Measurements from ENCODE around the gene GDPD5.
"Not testable (repeated sequence)": the region's sequence is repeated elsewhere in the genome, so short reads cannot be mapped to it uniquely, and the experiment has no call there.

Gene GDPD5

GRCh38 chr11:75422248-75423231 lies 103.2 kb downstream of the GDPD5 start:
- no peak overlapping the region for H3K27ac ChIP-seq (ENCODE audit: insufficient read depth, low read length, poor library complexity, severe bottlenecking)
- no peak overlapping the region for H3K4me3 ChIP-seq (ENCODE audit: insufficient read depth, low read depth, low read length, poor library complexity, severe bottlenecking)
- no peaks in the 10 kb centered on the region for H3K36me3 ChIP-seq (ENCODE audit: control insufficient read depth, insufficient read depth, low read length)
- no peaks in the 10 kb centered on the region for H3K4me1 ChIP-seq (ENCODE audit: control insufficient read depth, insufficient read depth, low read length, poor library complexity, severe bottlenecking)
- no peaks in the 10 kb centered on the region for H3K9me3 ChIP-seq (ENCODE audit: control insufficient read depth, low read length)
- DNase-seq, result no peak
- no peaks in the 10 kb centered on the region for H3K27me3 ChIP-seq (replicated peaks; ENCODE audit: control insufficient read depth, insufficient read depth, low read length, poor library complexity, severe bottlenecking)

DNA sequence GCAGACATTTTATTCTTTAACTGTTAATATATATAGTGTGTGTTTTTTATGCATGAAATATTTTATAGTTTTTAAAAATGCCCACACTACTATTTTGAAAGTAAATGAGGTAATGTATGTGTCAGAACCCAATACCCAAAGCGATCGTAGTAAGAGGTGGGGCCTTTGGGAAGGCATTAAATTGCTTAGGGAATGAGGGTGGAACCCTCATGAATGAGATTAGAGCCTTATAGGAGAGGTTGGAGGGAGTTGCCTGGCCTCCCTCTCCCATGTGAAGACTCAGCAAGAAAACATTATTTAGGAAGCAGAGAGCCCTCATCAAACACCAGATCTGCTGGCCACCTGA lies 103.9 kb downstream of the GDPD5 start:
- Histone ChIP-seq H3K27me3 (replicated peaks; ENCODE audit: control insufficient read depth, insufficient read depth, low read length, poor library complexity, severe bottlenecking) (no peaks in the 10 kb centered on the region), H3K9me3 (ENCODE audit: control insufficient read depth, low read length) (no peaks in the 10 kb centered on the region), H3K4me3 (ENCODE audit: insufficient read depth, low read depth, low read length, poor library complexity, severe bottlenecking) (no peak overlapping the region), H3K27ac (ENCODE audit: insufficient read depth, low read length, poor library complexity, severe bottlenecking) (no peak overlapping the region), H3K4me1 (ENCODE audit: control insufficient read depth, insufficient read depth, low read length, poor library complexity, severe bottlenecking) (no peaks in the 10 kb centered on the region), H3K36me3 (ENCODE audit: control insufficient read depth, insufficient read depth, low read length) (no peaks in the 10 kb centered on the region)
- no peak for DNase-seq

- H3K4me1 ChIP-seq (ENCODE audit: control insufficient read depth, insufficient read depth, low read length, poor library complexity, severe bottlenecking), result no peaks in the 10 kb centered on the region
- H3K36me3 ChIP-seq (ENCODE audit: control insufficient read depth, insufficient read depth, low read length), result no peaks in the 10 kb centered on the region
- no peak overlapping the region for H3K4me3 ChIP-seq (ENCODE audit: insufficient read depth, low read depth, low read length, poor library complexity, severe bottlenecking)
- H3K27ac ChIP-seq (ENCODE audit: insufficient read depth, low read length, poor library complexity, severe bottlenecking), result no peak overlapping the region
- DNase-seq, result no peak
- no peaks in the 10 kb centered on the region for H3K27me3 ChIP-seq (replicated peaks; ENCODE audit: control insufficient read depth, insufficient read depth, low read length, poor library complexity, severe bottlenecking)
- no peaks in the 10 kb centered on the region for H3K9me3 ChIP-seq (ENCODE audit: control insufficient read depth, low read length)
Measured at GRCh38 chr11:75421035-75421602, 104.6 kb downstream of the GDPD5 start.

- H3K27me3 ChIP-seq (replicated peaks; ENCODE audit: control insufficient read depth, insufficient read depth, low read length, poor library complexity, severe bottlenecking), result no peaks in the 10 kb centered on the region
- no peak overlapping the region for H3K27ac ChIP-seq (ENCODE audit: insufficient read depth, low read length, poor library complexity, severe bottlenecking)
- no peak for DNase-seq
- no peaks in the 10 kb centered on the region for H3K9me3 ChIP-seq (ENCODE audit: control insufficient read depth, low read length)
- no peak overlapping the region for H3K4me3 ChIP-seq (ENCODE audit: insufficient read depth, low read depth, low read length, poor library complexity, severe bottlenecking)
- no peaks in the 10 kb centered on the region for H3K4me1 ChIP-seq (ENCODE audit: control insufficient read depth, insufficient read depth, low read length, poor library complexity, severe bottlenecking)
- no peaks in the 10 kb centered on the region for H3K36me3 ChIP-seq (ENCODE audit: control insufficient read depth, insufficient read depth, low read length)
Measured at GRCh38 chr11:75420224-75421034, 105.3 kb downstream of the GDPD5 start.

DNA sequence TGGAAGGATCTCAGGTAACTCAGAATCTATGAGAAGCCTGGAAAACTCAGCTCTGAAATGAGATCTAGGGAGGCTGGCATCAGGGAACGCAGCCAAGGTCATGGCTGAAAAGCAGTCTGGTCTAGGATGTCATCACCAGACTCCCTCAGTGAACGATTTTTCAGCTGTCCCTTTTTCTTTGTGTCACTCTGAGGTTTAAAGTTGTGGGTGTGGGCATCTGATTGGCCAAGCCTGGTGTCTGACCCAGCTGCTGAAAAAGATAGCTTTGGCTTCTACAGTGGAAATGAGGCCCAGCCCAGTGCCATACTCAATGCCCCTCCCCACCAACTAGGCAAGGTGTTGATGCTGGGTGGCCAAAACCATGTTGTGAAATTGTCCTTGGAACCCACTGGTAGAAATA lies 111.9 kb downstream of the GDPD5 start:
- DNase-seq, result no peak
- Histone ChIP-seq H3K36me3 (ENCODE audit: control insufficient read depth, insufficient read depth, low read length) (peaks cover 15% of the 10 kb centered on the region), H3K27ac (ENCODE audit: insufficient read depth, low read length, poor library complexity, severe bottlenecking) (no peak overlapping the region), H3K4me3 (ENCODE audit: insufficient read depth, low read depth, low read length, poor library complexity, severe bottlenecking) (no peak overlapping the region), H3K27me3 (replicated peaks; ENCODE audit: control insufficient read depth, insufficient read depth, low read length, poor library complexity, severe bottlenecking) (no peaks in the 10 kb centered on the region), H3K9me3 (ENCODE audit: control insufficient read depth, low read length) (no peaks in the 10 kb centered on the region), H3K4me1 (ENCODE audit: control insufficient read depth, insufficient read depth, low read length, poor library complexity, severe bottlenecking) (no peaks in the 10 kb centered on the region)

- not testable (repeated sequence) for H3K27me3 ChIP-seq (replicated peaks; ENCODE audit: control insufficient read depth, insufficient read depth, low read length, poor library complexity, severe bottlenecking); DNase-seq; H3K4me3 ChIP-seq (ENCODE audit: insufficient read depth, low read depth, low read length, poor library complexity, severe bottlenecking); H3K4me1 ChIP-seq (ENCODE audit: control insufficient read depth, insufficient read depth, low read length, poor library complexity, severe bottlenecking); H3K27ac ChIP-seq (ENCODE audit: insufficient read depth, low read length, poor library complexity, severe bottlenecking); H3K9me3 ChIP-seq (ENCODE audit: control insufficient read depth, low read length)
- peaks cover 15% of the 10 kb centered on the region for H3K36me3 ChIP-seq (ENCODE audit: control insufficient read depth, insufficient read depth, low read length)
Measured at GRCh38 chr11:75413146-75413545, 112.6 kb downstream of the GDPD5 start.

DNA sequence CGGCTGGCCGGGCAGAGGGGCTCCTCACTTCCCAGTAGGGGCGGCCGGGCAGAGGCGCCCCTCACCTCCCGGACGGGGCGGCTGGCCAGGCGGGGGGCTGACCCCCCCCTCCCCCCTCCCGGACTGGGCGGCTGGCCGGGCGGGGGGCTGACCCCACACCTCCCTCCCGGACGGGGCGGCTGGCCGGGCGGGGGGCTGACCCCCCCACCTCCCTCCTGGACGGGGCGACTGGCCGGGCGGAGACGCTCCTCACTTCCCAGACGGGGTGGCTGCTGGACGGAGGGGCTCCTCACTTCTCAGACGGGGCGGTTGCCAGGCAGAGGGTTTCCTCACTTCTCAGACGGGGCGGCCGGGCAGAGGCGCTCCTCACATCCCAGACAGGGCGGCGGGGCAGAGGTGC lies 115.8 kb downstream of the GDPD5 start:
- DNase-seq; H3K27me3 ChIP-seq (replicated peaks; ENCODE audit: control insufficient read depth, insufficient read depth, low read length, poor library complexity, severe bottlenecking); H3K4me1 ChIP-seq (ENCODE audit: control insufficient read depth, insufficient read depth, low read length, poor library complexity, severe bottlenecking); H3K9me3 ChIP-seq (ENCODE audit: control insufficient read depth, low read length); H3K4me3 ChIP-seq (ENCODE audit: insufficient read depth, low read depth, low read length, poor library complexity, severe bottlenecking); H3K27ac ChIP-seq (ENCODE audit: insufficient read depth, low read length, poor library complexity, severe bottlenecking): not testable (repeated sequence)
- H3K36me3 ChIP-seq (ENCODE audit: control insufficient read depth, insufficient read depth, low read length), result peaks cover 37% of the 10 kb centered on the region

DNA sequence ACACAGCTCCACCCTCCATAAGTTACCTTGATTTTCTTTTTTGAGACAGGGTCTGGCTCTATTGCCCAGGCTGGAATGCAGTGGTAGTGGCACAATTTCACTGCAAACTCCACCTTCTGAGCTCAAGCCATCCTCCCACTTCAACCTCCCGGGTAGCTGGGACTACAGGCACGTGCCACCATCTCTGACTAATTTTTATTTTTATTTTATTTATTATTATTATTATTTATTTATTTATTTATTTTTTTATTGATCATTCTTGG lies 116.9 kb downstream of the GDPD5 start:
- Histone ChIP-seq H3K27me3 (replicated peaks; ENCODE audit: control insufficient read depth, insufficient read depth, low read length, poor library complexity, severe bottlenecking) (no peaks in the 10 kb centered on the region), H3K9me3 (ENCODE audit: control insufficient read depth, low read length) (no peaks in the 10 kb centered on the region), H3K36me3 (ENCODE audit: control insufficient read depth, insufficient read depth, low read length) (peaks cover 46% of the 10 kb centered on the region), H3K4me1 (ENCODE audit: control insufficient read depth, insufficient read depth, low read length, poor library complexity, severe bottlenecking) (no peaks in the 10 kb centered on the region), H3K27ac (ENCODE audit: insufficient read depth, low read length, poor library complexity, severe bottlenecking) (no peak overlapping the region), H3K4me3 (ENCODE audit: insufficient read depth, low read depth, low read length, poor library complexity, severe bottlenecking) (no peak overlapping the region)
- no peak for DNase-seq

DNA sequence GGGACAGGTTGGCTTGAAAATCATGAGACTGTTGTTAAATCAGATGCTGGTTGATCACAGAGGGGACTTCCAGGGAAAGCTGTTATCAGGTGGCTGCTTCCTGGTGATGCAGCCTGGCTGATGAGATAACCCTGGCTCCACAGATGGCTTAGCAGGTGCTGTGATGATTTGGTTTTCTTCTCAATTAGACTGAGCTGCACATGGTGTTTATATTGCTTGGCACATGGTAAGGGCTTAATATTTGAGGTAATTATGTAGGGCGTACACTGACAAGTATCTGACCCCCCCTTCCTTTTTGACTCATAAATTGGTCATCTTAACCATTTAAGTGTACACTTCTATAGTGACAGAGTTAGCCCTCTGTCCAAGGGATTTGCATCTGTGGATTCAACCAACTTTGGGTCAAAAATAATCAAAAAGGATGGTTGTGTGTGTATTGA lies 119.4 kb downstream of the GDPD5 start:
- H3K4me1 ChIP-seq (ENCODE audit: control insufficient read depth, insufficient read depth, low read length, poor library complexity, severe bottlenecking), result peaks cover 2% of the 10 kb centered on the region
- no peak overlapping the region for H3K4me3 ChIP-seq (ENCODE audit: insufficient read depth, low read depth, low read length, poor library complexity, severe bottlenecking)
- no peak for DNase-seq
- no peak overlapping the region for H3K27ac ChIP-seq (ENCODE audit: insufficient read depth, low read length, poor library complexity, severe bottlenecking)
- no peaks in the 10 kb centered on the region for H3K9me3 ChIP-seq (ENCODE audit: control insufficient read depth, low read length)
- no peaks in the 10 kb centered on the region for H3K27me3 ChIP-seq (replicated peaks; ENCODE audit: control insufficient read depth, insufficient read depth, low read length, poor library complexity, severe bottlenecking)
- peaks cover 57% of the 10 kb centered on the region for H3K36me3 ChIP-seq (ENCODE audit: control insufficient read depth, insufficient read depth, low read length)
